DMS79 (cell line): ENCODE measurements around the gene LYPD1.

ENCODE experiments used
- DNase-seq: peaks from one replicate; lab custom pipeline; 2025; lab: John Stamatoyannopoulos, UW

LYPD1 gene

DNA sequence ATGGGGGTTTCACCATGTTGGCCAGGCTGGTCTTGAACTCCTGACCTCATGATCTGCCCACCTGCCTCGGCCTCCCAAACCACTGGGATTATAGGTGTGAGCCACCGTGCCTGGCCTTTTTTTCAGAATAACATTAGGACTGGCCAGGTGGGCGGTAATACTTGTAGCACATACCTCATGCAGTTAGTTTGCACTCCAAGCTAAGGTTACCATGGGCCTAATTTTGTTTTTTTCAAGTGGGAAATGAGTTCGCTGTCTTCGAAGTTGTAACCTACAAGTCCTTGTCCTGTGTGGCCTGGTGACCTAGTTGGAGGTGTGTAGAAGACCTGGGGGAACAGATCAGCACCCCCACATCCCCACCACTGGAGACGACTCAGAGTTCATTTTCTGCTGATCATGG, 74.8 kb downstream of the LYPD1 start:
- DNase-seq: no peak
